GM23248 (cell line): ENCODE data around the gene ELK3. TPM values are rescaled to one million over a fixed set of nuclear protein-coding genes. Genes with fewer than 3 reads are reported as not detected.

ENCODE experiments used
- DNase-seq: peaks from one replicate; pipeline ENCODE4 v3.0.0-alpha.2; 2015
- H2AFZ ChIP-seq: fragments of 200-600 bp; sonication (generic); 2 replicates; pipeline ENCODE4 v1.6.1; 2016; ENCODE audit warnings: antibody characterized with exemption
- H3F3A ChIP-seq: fragments of 200-600 bp; sonication (generic); 2 replicates; pipeline ENCODE4 v1.6.1; 2016; ENCODE audit warnings: mild to moderate bottlenecking, antibody characterized with exemption, mixed run types; ENCODE audit not compliant: insufficient read depth
- H3K27ac ChIP-seq: fragments of 200-600 bp; sonication (generic); 2 replicates; pipeline ENCODE4 v1.5.1; 2016; ENCODE audit warnings: mild to moderate bottlenecking
- H3K27me3 ChIP-seq: fragments of 200-600 bp; sonication (generic); replicated peaks from 2 replicates; pipeline ENCODE4 v1.6.1; 2016; ENCODE audit warnings: mild to moderate bottlenecking; ENCODE audit not compliant: insufficient read depth
- H3K36me3 ChIP-seq: fragments of 200-600 bp; sonication (generic); 2 replicates; pipeline ENCODE4 v1.6.1; 2016; ENCODE audit warnings: low read depth, mild to moderate bottlenecking
- H3K4me1 ChIP-seq: fragments of 200-600 bp; sonication (generic); 2 replicates; pipeline ENCODE4 v1.6.1; 2016; ENCODE audit warnings: mild to moderate bottlenecking; ENCODE audit not compliant: insufficient read depth
- H3K4me2 ChIP-seq: fragments of 200-600 bp; sonication (generic); one replicate; pipeline ENCODE4 v1.6.1; 2016; ENCODE audit warnings: mild to moderate bottlenecking; ENCODE audit not compliant: unreplicated experiment
- H3K4me3 ChIP-seq: fragments of 200-600 bp; sonication (generic); 2 replicates; pipeline ENCODE4 v1.5.1; 2016; ENCODE audit warnings: mild to moderate bottlenecking
- H3K79me2 ChIP-seq: fragments of 200-600 bp; sonication (generic); 2 replicates; pipeline ENCODE4 v1.6.1; 2016; ENCODE audit warnings: mild to moderate bottlenecking; ENCODE audit not compliant: insufficient read depth
- H3K9ac ChIP-seq: fragments of 200-600 bp; sonication (generic); 2 replicates; pipeline ENCODE4 v1.6.1; 2016; ENCODE audit warnings: mild to moderate bottlenecking
- H3K9me2 ChIP-seq: fragments of 200-600 bp; sonication (generic); 2 replicates; pipeline ENCODE4 v1.6.1; 2016; ENCODE audit warnings: mixed run types, mild to moderate bottlenecking, moderate library complexity; ENCODE audit not compliant: insufficient read depth
- H3K9me3 ChIP-seq: fragments of 200-600 bp; sonication (generic); one replicate; pipeline ENCODE4 v1.6.1; 2017; ENCODE audit warnings: low read depth
- H4K20me1 ChIP-seq: fragments of 200-600 bp; sonication (generic); 2 replicates; pipeline ENCODE4 v1.6.0; 2016; ENCODE audit not compliant: insufficient read depth
- EZH2 ChIP-seq: fragments of 200-600 bp; sonication (generic); IDR thresholded peaks from 2 replicates; pipeline ENCODE4 v1.6.1; 2018; ENCODE audit warnings: antibody characterized with exemption, mild to moderate bottlenecking; ENCODE audit not compliant: insufficient read depth, poor library complexity, severe bottlenecking
- EZH2phosphoT487 ChIP-seq: fragments of 200-600 bp; sonication (generic); IDR thresholded peaks from 2 replicates; pipeline ENCODE4 v1.6.1; 2018; ENCODE audit warnings: antibody characterized with exemption, moderate library complexity, mild to moderate bottlenecking, low read depth; ENCODE audit not compliant: insufficient read depth
- WGBS, 2 experiments: methylation state at CpG; one replicate each; pipeline ENCODE4 v1.1.6; 2015 to 2017; ENCODE audit warnings: low lambda C conversion rate in 2 of 2, low coverage in 1 of 2; ENCODE audit errors: missing lambda C conversion rate in 2 of 2; 5-methylcytosine and 5-hydroxymethylcytosine counted together
- in situ Hi-C: fragments of 300-500 bp; cut with MboI; formaldehyde crosslinking; loops from 2 replicates; pipeline ENCODE4 v1.15.0; 2020
- polyA plus RNA-seq: library from polyadenylated mRNA; unstranded; fragments of >200 nt; fragmentation: Nextera tagmentation; extraction: Ambion mirVana; gene quantifications from 2 replicates; pipeline ENCODE4 v1.2.1, GENCODE V29; 2016
- total RNA-seq: library from RNA; depleted of rRNA; stranded (reverse); fragments of >200 nt; shearing (Covaris generic); gene quantifications from 2 replicates; pipeline ENCODE4 v1.2.3, GENCODE V29; 2014

ELK3 gene
- total and polyA plus RNA-seq, 2 experiments from 2014 or later: 31.9 to 51.9 TPM

DNA sequence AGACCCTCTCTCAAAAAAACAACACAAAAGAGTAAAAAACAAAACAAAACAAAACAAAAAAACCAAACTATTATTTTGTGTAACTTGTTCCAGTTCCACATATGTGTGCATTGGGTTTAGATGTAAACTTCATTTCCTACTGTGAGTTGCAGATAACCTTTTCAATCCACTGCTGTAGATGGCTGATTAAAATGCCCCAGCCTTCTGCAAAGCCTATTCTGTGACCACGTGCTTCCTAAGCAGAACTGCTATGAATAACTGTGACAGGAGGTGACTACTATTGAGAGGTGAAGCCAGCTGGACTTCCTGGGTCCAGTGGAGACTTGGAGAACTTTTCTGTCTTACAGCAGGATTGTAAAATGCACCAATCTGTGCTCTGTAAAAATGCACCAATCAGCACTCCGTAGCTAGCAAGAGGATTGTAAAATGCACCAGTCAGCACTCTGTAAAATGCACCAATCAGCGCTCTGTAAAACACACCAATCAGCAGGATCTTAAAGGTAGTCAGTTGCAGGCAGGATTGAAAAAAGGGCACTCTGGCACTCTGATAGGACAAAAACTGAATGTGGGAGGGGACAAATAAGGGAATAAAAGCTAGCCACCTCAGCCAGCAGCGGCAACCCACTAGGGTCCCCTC lies 10.3 kb upstream of the ELK3 start:
- no peak for TF ChIP-seq EZH2
- no peak for TF ChIP-seq EZH2phosphoT487
- in situ Hi-C loops: no loop called here
- Histone ChIP-seq H4K20me1 (no peaks in the 10 kb centered on the region), H3K9ac (no peak overlapping the region), H3K4me2 (no peak overlapping the region), H3K9me3 (no peaks in the 10 kb centered on the region), H2AFZ (no peak overlapping the region), H3K27ac (no peak overlapping the region), H3F3A (no peaks in the 10 kb centered on the region), H3K27me3 (no peaks in the 10 kb centered on the region), H3K79me2 (no peaks in the 10 kb centered on the region), H3K9me2 (no peaks in the 10 kb centered on the region), H3K4me3 (no peak overlapping the region), H3K4me1 (no peaks in the 10 kb centered on the region), H3K36me3 (no peaks in the 10 kb centered on the region)
- WGBS, 2 experiments: 68 to 69% methylated on average over 4 of the region's 4 CpGs
- DNase-seq: no peak

DNA sequence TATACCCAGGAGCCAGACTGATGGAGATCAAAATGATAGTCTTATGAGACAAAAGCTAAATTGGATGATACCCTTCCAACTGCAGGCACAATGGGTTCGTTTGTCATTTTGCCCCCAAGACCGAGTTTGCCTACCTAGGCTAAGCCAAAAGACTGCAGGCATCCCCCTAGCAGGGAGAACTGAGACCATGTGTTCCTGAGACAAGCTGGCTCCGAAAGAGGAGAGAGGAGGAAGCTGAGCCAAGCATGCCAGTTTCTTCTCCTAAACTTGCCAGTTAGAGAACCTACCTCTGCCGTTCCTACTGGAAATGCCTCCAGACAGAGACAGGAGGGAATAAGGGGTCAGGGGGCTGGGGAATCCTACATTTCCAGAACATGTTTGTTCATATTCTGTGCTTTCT lies 8.3 kb upstream of the ELK3 start:
- Histone ChIP-seq H3K9ac (no peak overlapping the region), H3K4me3 (no peak overlapping the region), H3K79me2 (no peaks in the 10 kb centered on the region), H3K9me2 (no peaks in the 10 kb centered on the region), H3K9me3 (no peaks in the 10 kb centered on the region), H2AFZ (no peak overlapping the region), H3K4me2 (no peak overlapping the region), H3F3A (peaks cover under 1% of the 10 kb centered on the region; the same call in 1 of the 2 replicates), H3K36me3 (no peaks in the 10 kb centered on the region), H3K27ac (no peak overlapping the region), H3K27me3 (no peaks in the 10 kb centered on the region), H4K20me1 (no peaks in the 10 kb centered on the region), H3K4me1 (no peaks in the 10 kb centered on the region)
- in situ Hi-C loops: no loop called here
- 61% methylated on average over 4 of the region's 4 CpGs for WGBS, 2 experiments
- TF ChIP-seq EZH2 (no peak), EZH2phosphoT487 (no peak)
- DNase-seq: no peak

DNA sequence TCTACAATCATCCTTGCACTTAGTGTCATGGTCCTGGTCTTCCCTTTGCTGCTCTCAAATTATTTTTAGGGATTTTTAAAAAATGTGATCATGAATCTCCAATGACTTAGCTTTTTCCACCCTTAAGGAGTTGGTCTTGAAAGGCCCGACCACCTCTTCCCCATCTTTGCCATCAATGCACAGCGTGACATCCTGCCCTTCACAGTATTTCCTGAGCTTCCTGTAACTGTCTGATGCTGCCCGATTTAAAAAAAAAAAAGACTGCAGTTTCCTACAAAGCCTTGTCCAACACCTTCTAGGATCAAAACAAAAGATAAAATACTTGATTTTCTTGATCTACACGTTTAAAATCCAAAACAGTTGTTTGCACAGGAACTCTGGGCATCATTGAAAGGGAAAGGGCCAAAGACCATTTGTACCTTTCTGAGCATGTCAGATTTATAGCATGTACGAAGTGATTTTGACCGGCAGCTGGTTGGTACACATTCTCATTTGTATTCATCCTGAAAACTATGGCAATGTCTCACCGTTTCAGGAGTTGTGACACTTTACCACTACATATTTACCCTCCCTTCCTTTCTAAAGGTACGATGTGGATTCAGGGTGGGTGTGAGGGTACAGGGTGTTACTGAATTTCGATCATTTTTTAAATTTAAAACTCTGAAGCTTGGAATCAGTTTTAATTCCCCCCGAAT lies 7.4 kb upstream of the ELK3 start:
- no peak overlapping the region for H3K4me3 ChIP-seq
- H3K9ac ChIP-seq: no peak overlapping the region
- 61 to 62% methylated on average over 10 of the region's 10 CpGs for WGBS, 2 experiments
- H3K4me1 ChIP-seq: no peaks in the 10 kb centered on the region
- no peaks in the 10 kb centered on the region for H3K36me3 ChIP-seq
- no peaks in the 10 kb centered on the region for H3K79me2 ChIP-seq
- H3K9me3 ChIP-seq: no peaks in the 10 kb centered on the region
- no peaks in the 10 kb centered on the region for H3K27me3 ChIP-seq
- H3F3A ChIP-seq: peaks cover 4% of the 10 kb centered on the region
- H3K4me2 ChIP-seq: no peak overlapping the region
- in situ Hi-C loops: no loop called here
- H4K20me1 ChIP-seq: no peaks in the 10 kb centered on the region
- no peak overlapping the region for H3K27ac ChIP-seq
- no peak overlapping the region for H2AFZ ChIP-seq
- no peak for DNase-seq
- TF ChIP-seq EZH2phosphoT487 (no peak), EZH2 (no peak)
- no peaks in the 10 kb centered on the region for H3K9me2 ChIP-seq

DNA sequence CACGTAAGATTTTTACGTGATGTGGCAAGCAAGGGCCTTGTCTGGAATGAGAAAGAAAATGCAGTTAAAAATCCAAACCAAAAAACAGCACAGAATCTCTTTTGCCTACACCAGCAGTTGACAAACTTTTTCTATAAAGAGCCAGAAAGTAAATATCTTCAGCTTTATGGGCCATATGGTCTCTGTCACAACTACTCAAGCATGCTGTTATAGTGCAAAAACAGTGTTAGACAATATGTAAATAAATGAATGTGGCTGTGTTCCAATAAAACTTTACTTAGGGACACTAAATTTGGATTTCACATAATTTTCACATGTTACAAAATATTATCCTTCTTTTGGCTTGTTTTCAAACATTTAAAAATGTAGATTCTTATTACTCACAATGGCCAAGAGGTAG lies 6.2 kb upstream of the ELK3 start:
- Histone ChIP-seq H3K4me1 (no peaks in the 10 kb centered on the region), H3K9me3 (no peaks in the 10 kb centered on the region), H3K4me2 (no peak overlapping the region), H3K4me3 (no peak overlapping the region), H3K9me2 (no peaks in the 10 kb centered on the region), H3K79me2 (no peaks in the 10 kb centered on the region), H3K9ac (no peak overlapping the region), H3K36me3 (no peaks in the 10 kb centered on the region), H3K27me3 (no peaks in the 10 kb centered on the region), H4K20me1 (no peaks in the 10 kb centered on the region), H3F3A (peaks cover 14% of the 10 kb centered on the region), H3K27ac (no peak overlapping the region), H2AFZ (no peak overlapping the region)
- no peak for DNase-seq
- no peak for TF ChIP-seq EZH2phosphoT487
- no peak for TF ChIP-seq EZH2
- 80 to 90% methylated on average over 2 of the region's 2 CpGs for WGBS, 2 experiments
- in situ Hi-C loops: no loop called here
